Measurements from ENCODE around the gene GPR150. TPM values are rescaled to one million over a fixed set of nuclear protein-coding genes. Genes with fewer than 3 reads are reported as not detected.

Gene GPR150
- total and polyA plus RNA-seq, 10 of the 15 experiments (the other 5 are each of a cell fraction or from before 2014, with no cell fraction given) = 0.08 to 1.1 (median 0.37) TPM; not detected in 1

- no peak for TF ChIP-seq CUX1 (IDR thresholded peaks at IDR 0.05; ENCODE audit: insufficient replicate concordance, low read depth, low read length)
- 0 out of 2 replicates have a peak, but pooled peaks have one; percentile 38 for TF ChIP-seq LARP7 (IDR thresholded peaks at IDR 0.05)
- TF ChIP-seq SIX5 (IDR thresholded peaks at IDR 0.05; ENCODE audit: low read depth, low read length, severe bottlenecking) = no peak
- TF ChIP-seq IRF5 (IDR thresholded peaks at IDR 0.05; ENCODE audit: borderline replicate concordance) = no peak
- TF ChIP-seq MYC (IDR thresholded peaks at IDR 0.05; ENCODE audit: insufficient read depth, insufficient read length, insufficient replicate concordance, low read length, severe bottlenecking) = no peak
- no peak for TF ChIP-seq NR2F1 (conservative IDR thresholded peaks at IDR 0.05)
- no peak for TF ChIP-seq USF1 (IDR thresholded peaks at IDR 0.05; ENCODE audit: borderline replicate concordance, extremely low read length, insufficient read depth, low read depth, low read length)
- no peak for TF ChIP-seq RB1 (IDR thresholded peaks at IDR 0.05; ENCODE audit: borderline replicate concordance)
- no peak for TF ChIP-seq REST (IDR thresholded peaks at IDR 0.05; ENCODE audit: low read depth, low read length)
- no peak for TF ChIP-seq BCL11A (IDR thresholded peaks at IDR 0.05; ENCODE audit: low read depth, low read length)
- TF ChIP-seq PAX8 (IDR thresholded peaks at IDR 0.05) = no peak
- 0 out of 2 replicates have a peak, but pooled peaks have one; percentile 11 for TF ChIP-seq YY1 (IDR thresholded peaks at IDR 0.05; ENCODE audit: low read depth, low read length)
- TF ChIP-seq POU2F2 (IDR thresholded peaks at IDR 0.05; ENCODE audit: borderline replicate concordance, low read depth, low read length) = no peak
- 0 out of 2 replicates have a peak, but pooled peaks have one; percentile 7 for TF ChIP-seq SMARCA5 (IDR thresholded peaks at IDR 0.05)
- TF ChIP-seq KDM1A (IDR thresholded peaks at IDR 0.05; ENCODE audit: borderline replicate concordance) = no peak
- no peak for TF ChIP-seq FOS (IDR thresholded peaks at IDR 0.05; ENCODE audit: borderline replicate concordance, extremely low read depth, insufficient read length)
Measured at GRCh38 chr5:95620870-95621838, 1.3 kb downstream of the GPR150 start (continued).

Data from GM12878 (cell line).